Endothelial cell of umbilical vein (primary cell): ENCODE measurements around the gene TUB. TPM values are rescaled to one million over a fixed set of nuclear protein-coding genes. Genes with fewer than 3 reads are reported as not detected.

Experiments used
- BruUV-seq: library from RNA; stranded (reverse); fragments of 400-500 nt; replicated peaks from 2 replicates; lab custom pipeline; 2021; lab: Mats Ljungman, UMichigan
- CTCF ChIA-PET: fragments of 300-600, 350-600 bp; sonication (Branson Sonifier 250); formaldehyde crosslinking; loops from one replicate; lab custom pipeline; 2021; ENCODE audit warnings: antibody characterized with exemption, inconsistent platforms; lab: Charles Lee
- POLR2A ChIA-PET: fragments of 300-600, 350-600 bp; sonication (Branson Sonifier 250); formaldehyde crosslinking; loops from one replicate; lab custom pipeline; 2021; ENCODE audit warnings: antibody characterized with exemption, inconsistent platforms; lab: Charles Lee
- DNase-seq: peaks from one replicate; pipeline ENCODE4 v3.0.0-alpha.2; 2011; ENCODE audit warnings: low read depth, low spot score
- FAIRE-seq: peaks from 2 replicates; lab custom pipeline; 2011; peaks lifted over from hg19 to GRCh38; lab: Jason Lieb, UNC
- H2AFZ ChIP-seq: 2 replicates; pipeline ENCODE4 v1.6.0; 2012; ENCODE audit warnings: low read depth, low read length, control low read depth, inconsistent platforms
- H3K27ac ChIP-seq: 2 replicates; pipeline ENCODE4 v1.5.1; 2011; ENCODE audit warnings: low read depth, mild to moderate bottlenecking, control low read depth, low read length, moderate library complexity; ENCODE audit not compliant: insufficient read depth
- H3K27me3 ChIP-seq, 2 experiments: 2 replicates each; pipeline versions ENCODE4 v1.6.0 to v1.6.1; 2011; ENCODE audit warnings: low read length in 2 of 2, mixed read lengths in 1 of 2; ENCODE audit not compliant: control insufficient read depth in 2 of 2, insufficient read depth in 2 of 2
- H3K36me3 ChIP-seq, 2 experiments: 2 replicates in 1 of 2; 3 replicates in 1 of 2; pipeline ENCODE4 v1.5.1; 2011; ENCODE audit warnings: low read length in 2 of 2, mild to moderate bottlenecking in 1 of 2, moderate library complexity in 1 of 2; ENCODE audit not compliant: control insufficient read depth in 2 of 2, insufficient read depth in 2 of 2; ENCODE audit errors: extremely low read depth in 1 of 2
- H3K4me1 ChIP-seq: 3 replicates; pipeline ENCODE4 v1.5.1; 2011; ENCODE audit warnings: mild to moderate bottlenecking, low read length; ENCODE audit not compliant: control insufficient read depth, insufficient read depth; ENCODE audit errors: extremely low read depth
- H3K4me2 ChIP-seq: 2 replicates; pipeline ENCODE4 v1.6.1; 2011; ENCODE audit warnings: low read length, control low read depth, mixed read lengths; ENCODE audit not compliant: insufficient read depth
- H3K4me3 ChIP-seq, 3 experiments: fragments of 200-600 bp in 1 of 3; sonication (generic), shearing (Covaris generic) in 1 of 3; replicated peaks in 1 of 3; 2 replicates each; pipeline ENCODE4 v1.5.1; 2011 to 2016; ENCODE audit warnings: control low read depth in 3 of 3, low read length in 3 of 3, mild to moderate bottlenecking in 2 of 3, inconsistent platforms in 1 of 3, low read depth in 1 of 3, moderate library complexity in 1 of 3; ENCODE audit not compliant: insufficient read depth in 1 of 3
- H3K79me2 ChIP-seq: 2 replicates; pipeline ENCODE4 v1.6.0; 2012; ENCODE audit warnings: low read length, inconsistent platforms; ENCODE audit not compliant: control insufficient read depth, insufficient read depth
- H3K9ac ChIP-seq: replicated peaks from 2 replicates; pipeline ENCODE3; 2011; ENCODE audit warnings: low read length, control low read depth; ENCODE audit not compliant: insufficient read depth; ENCODE audit errors: extremely low read depth
- H3K9me1 ChIP-seq: replicated peaks from 3 replicates; pipeline ENCODE4 v1.6.0; 2011; ENCODE audit warnings: mild to moderate bottlenecking, low read length; ENCODE audit not compliant: control insufficient read depth, insufficient read depth; ENCODE audit errors: extremely low read depth
- H3K9me3 ChIP-seq: replicated peaks from 2 replicates; pipeline ENCODE4 v1.5.1; 2012; ENCODE audit warnings: low read length, inconsistent platforms; ENCODE audit not compliant: control insufficient read depth, insufficient read depth
- H4K20me1 ChIP-seq: replicated peaks from 2 replicates; pipeline ENCODE3; 2011; ENCODE audit warnings: mild to moderate bottlenecking, low read length; ENCODE audit not compliant: control insufficient read depth, insufficient read depth; ENCODE audit errors: extremely low read depth
- EZH2 ChIP-seq: IDR thresholded peaks from 2 replicates; pipeline ENCODE4 v1.6.1; 2012; ENCODE audit warnings: borderline replicate concordance, low read depth, mild to moderate bottlenecking, moderate library complexity, low read length, inconsistent platforms; ENCODE audit not compliant: severe bottlenecking
- FOS ChIP-seq: IDR thresholded peaks from 2 replicates; pipeline ENCODE4 v1.6.1; 2011; ENCODE audit warnings: mild to moderate bottlenecking, low read length, moderate library complexity, borderline replicate concordance; ENCODE audit not compliant: insufficient read depth
- GATA2 ChIP-seq: IDR thresholded peaks from 2 replicates; pipeline ENCODE4 v1.7.0; 2011; ENCODE audit warnings: low read depth, mild to moderate bottlenecking, moderate library complexity, mixed read lengths, low read length; ENCODE audit not compliant: insufficient read length, insufficient read depth
- JUN ChIP-seq: IDR thresholded peaks from 2 replicates; pipeline ENCODE4 v1.6.1; 2011; ENCODE audit warnings: borderline replicate concordance, low read depth; ENCODE audit not compliant: insufficient read length, insufficient read depth
- MYC ChIP-seq: IDR thresholded peaks from one replicate; pipeline ENCODE4 v1.6.1; 2011; ENCODE audit warnings: mild to moderate bottlenecking, low read depth, low read length
- POLR2A ChIP-seq: IDR thresholded peaks from 2 replicates; pipeline ENCODE4 v1.6.1; 2012; ENCODE audit warnings: low read depth, mild to moderate bottlenecking, control low read depth, low read length
- POLR2AphosphoS5 ChIP-seq: IDR thresholded peaks from 2 replicates; pipeline ENCODE4 v1.6.1; 2012; ENCODE audit warnings: low read depth, mild to moderate bottlenecking, control low read depth, low read length, moderate library complexity; ENCODE audit not compliant: insufficient read depth
- dilution Hi-C: fragments of 300-500 bp; cut with MboI; formaldehyde crosslinking; loops from one replicate; pipeline ENCODE4 v1.15.0; 2019; ENCODE audit warnings: low sequenced_read_pairs; ENCODE audit not compliant: extremely low pct_ligation_motif_present
- intact Hi-C: fragments of 100-400 bp; cut with micrococcal nuclease; formaldehyde crosslinking; loops from one replicate; pipeline ENCODE4 v1.10.0; 2022
- polyA plus RNA-seq, 4 experiments: library from polyadenylated mRNA; depleted of rRNA in 3 of 4; stranded (reverse) in 3 of 4; unstranded in 1 of 4; fragments of >200 nt; gene quantifications; 2 replicates each; pipeline versions ENCODE4 v1.2.1 to v1.2.3, GENCODE V29; 2011 to 2012; ENCODE audit warnings: missing spikeins in 1 of 4
- total RNA-seq: library from RNA; stranded (reverse); gene quantifications from 2 replicates; pipeline ENCODE4 v1.2.3, GENCODE V29; 2021
- TF ChIP-seq, protein P1 (sequence below): IDR thresholded peaks from 2 replicates; pipeline ENCODE4 v1.6.1; 2011; ENCODE audit not compliant: insufficient read depth, insufficient read length
- TF ChIP-seq, protein P2 (sequence below), 2 donors: IDR thresholded peaks; 1 replicate in 1 of 2; 2 replicates in 1 of 2; pipeline ENCODE4 v1.5.1; 2011; ENCODE audit warnings: low read length in 2 of 2, mild to moderate bottlenecking in 2 of 2, moderate library complexity in 2 of 2, control low read depth in 1 of 2, inconsistent platforms in 1 of 2, low read depth in 1 of 2; ENCODE audit not compliant: insufficient read depth in 1 of 2; ENCODE audit errors: extremely low read depth in 1 of 2

The TUB gene
- total and polyA plus RNA-seq, 2 donors (not counting 3 experiments of a cell fraction or from before 2014, with no cell fraction given) = 2.3 to 3.9 TPM

DNA sequence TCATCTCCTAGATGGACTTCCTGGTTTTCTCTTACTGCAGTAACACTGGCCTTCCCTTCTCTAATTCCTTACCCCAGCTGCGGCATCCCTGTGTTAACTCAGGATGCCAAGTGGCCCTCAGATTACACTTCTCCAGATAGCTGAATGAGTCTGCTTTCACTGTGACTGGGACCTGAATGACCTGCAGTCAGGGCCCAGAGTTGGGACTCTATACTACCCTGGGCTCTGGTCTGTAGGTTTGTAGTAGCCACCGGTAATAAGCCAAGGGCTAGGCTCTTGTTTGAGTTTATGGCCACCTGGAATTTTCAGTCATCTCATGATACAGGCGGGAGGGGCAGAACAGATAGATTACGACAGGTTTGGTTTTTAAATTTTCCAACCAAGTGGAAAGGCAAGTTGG, 24.1 kb downstream of the TUB start:
- H3K27me3 ChIP-seq = peaks cover 0 to 2% of the 10 kb centered on the region in 2 experiments
- no peak for TF ChIP-seq FOS
- no peak for TF ChIP-seq GATA2
- TF ChIP-seq POLR2A = no peak
- TF ChIP-seq, protein P1, sequence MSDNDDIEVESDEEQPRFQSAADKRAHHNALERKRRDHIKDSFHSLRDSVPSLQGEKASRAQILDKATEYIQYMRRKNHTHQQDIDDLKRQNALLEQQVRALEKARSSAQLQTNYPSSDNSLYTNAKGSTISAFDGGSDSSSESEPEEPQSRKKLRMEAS = no peak
- no peak for TF ChIP-seq POLR2AphosphoS5
- TF ChIP-seq JUN = no peak
- TF ChIP-seq EZH2 = no peak
- TF ChIP-seq, protein P2, sequence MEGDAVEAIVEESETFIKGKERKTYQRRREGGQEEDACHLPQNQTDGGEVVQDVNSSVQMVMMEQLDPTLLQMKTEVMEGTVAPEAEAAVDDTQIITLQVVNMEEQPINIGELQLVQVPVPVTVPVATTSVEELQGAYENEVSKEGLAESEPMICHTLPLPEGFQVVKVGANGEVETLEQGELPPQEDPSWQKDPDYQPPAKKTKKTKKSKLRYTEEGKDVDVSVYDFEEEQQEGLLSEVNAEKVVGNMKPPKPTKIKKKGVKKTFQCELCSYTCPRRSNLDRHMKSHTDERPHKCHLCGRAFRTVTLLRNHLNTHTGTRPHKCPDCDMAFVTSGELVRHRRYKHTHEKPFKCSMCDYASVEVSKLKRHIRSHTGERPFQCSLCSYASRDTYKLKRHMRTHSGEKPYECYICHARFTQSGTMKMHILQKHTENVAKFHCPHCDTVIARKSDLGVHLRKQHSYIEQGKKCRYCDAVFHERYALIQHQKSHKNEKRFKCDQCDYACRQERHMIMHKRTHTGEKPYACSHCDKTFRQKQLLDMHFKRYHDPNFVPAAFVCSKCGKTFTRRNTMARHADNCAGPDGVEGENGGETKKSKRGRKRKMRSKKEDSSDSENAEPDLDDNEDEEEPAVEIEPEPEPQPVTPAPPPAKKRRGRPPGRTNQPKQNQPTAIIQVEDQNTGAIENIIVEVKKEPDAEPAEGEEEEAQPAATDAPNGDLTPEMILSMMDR (IDR thresholded peaks at IDR 0.05; ENCODE audit: extremely low read depth in 1 of 2, insufficient read depth in 1 of 2, low read depth in 1 of 2, low read length in 2 of 2) = no peak
- TF ChIP-seq MYC = no peak
- H3K9me3 ChIP-seq = no peaks in the 10 kb centered on the region
- DNase-seq = no peak
- no peak overlapping the region for H2AFZ ChIP-seq
- no peak for FAIRE-seq
- no peaks in the 10 kb centered on the region for H3K4me1 ChIP-seq
- intact Hi-C loops (no loop called here), dilution Hi-C loops (no loop called here)
- H3K79me2 ChIP-seq = no peaks in the 10 kb centered on the region
- POLR2A ChIA-PET = no interaction called here
- no peak overlapping the region for H3K4me3 ChIP-seq
- no peak overlapping the region for H3K9ac ChIP-seq
- H3K27ac ChIP-seq = no peak overlapping the region
- CTCF ChIA-PET = interaction anchor here (2.0 to 20.3 kb wide), 2 partner anchors 12 to 97 kb away, joined by 6 to 822 read pairs; no protein-coding TSS in a partner anchor
- H3K4me2 ChIP-seq = no peak overlapping the region
- no peaks in the 10 kb centered on the region for H4K20me1 ChIP-seq
- no peaks in the 10 kb centered on the region for H3K36me3 ChIP-seq
- H3K9me1 ChIP-seq = no peaks in the 10 kb centered on the region
- BruUV-seq = no TSS peak
